IgD-negative memory B cell (primary cell): ENCODE data around the gene PIP. TPM values are rescaled to one million over a fixed set of nuclear protein-coding genes. Genes with fewer than 3 reads are reported as not detected.

Experiments
- polyA plus RNA-seq: library from polyadenylated mRNA; unstranded; fragments of 300-500 nt; fragmentation: Illumina TruSeq; gene quantifications from one replicate; pipeline ENCODE4 v1.2.3, GENCODE V29; 2021

PIP gene
- polyA plus RNA-seq, 1 donor from 2014 or later = not detected

Other genes with a start within 250 kb of the PIP start
- gene TRPV6, start 246.3 kb upstream of the PIP start, polyA plus RNA-seq = not detected
- gene TRPV5, start 198.3 kb upstream of the PIP start, polyA plus RNA-seq = not detected
- gene LLCFC1, start 192.6 kb upstream of the PIP start, polyA plus RNA-seq = not detected
- not detected for gene KEL, start 169.7 kb upstream of the PIP start, polyA plus RNA-seq
- gene OR9A2, start 104.9 kb upstream of the PIP start, polyA plus RNA-seq = not detected
- not detected for gene OR6V1, start 79.7 kb upstream of the PIP start, polyA plus RNA-seq
- not detected for gene TAS2R39, start 51.3 kb downstream of the PIP start, polyA plus RNA-seq
- gene TAS2R40, start 90.0 kb downstream of the PIP start, polyA plus RNA-seq = not detected
- 329 TPM for gene GSTK1, start 131.4 kb downstream of the PIP start, polyA plus RNA-seq
- not detected for gene TMEM139, start 152.9 kb downstream of the PIP start, polyA plus RNA-seq
- 23.7 TPM for gene CASP2, start 156.3 kb downstream of the PIP start, polyA plus RNA-seq
- not detected for gene CLCN1, start 184.0 kb downstream of the PIP start, polyA plus RNA-seq
- gene FAM131B, start 230.6 kb downstream of the PIP start, polyA plus RNA-seq = 0.38 TPM
- gene ZYX, start 249.3 kb downstream of the PIP start, polyA plus RNA-seq = 51.3 TPM